KG1 (cell line): ENCODE data around the gene RAD17.
"Not testable (repeated sequence)": the region's sequence is repeated elsewhere in the genome, so short reads cannot be mapped to it uniquely, and the experiment has no call there.

Source experiments
- DNase-seq: peaks from one replicate; lab custom pipeline; 2025; lab: John Stamatoyannopoulos, UW

RAD17 gene

DNA sequence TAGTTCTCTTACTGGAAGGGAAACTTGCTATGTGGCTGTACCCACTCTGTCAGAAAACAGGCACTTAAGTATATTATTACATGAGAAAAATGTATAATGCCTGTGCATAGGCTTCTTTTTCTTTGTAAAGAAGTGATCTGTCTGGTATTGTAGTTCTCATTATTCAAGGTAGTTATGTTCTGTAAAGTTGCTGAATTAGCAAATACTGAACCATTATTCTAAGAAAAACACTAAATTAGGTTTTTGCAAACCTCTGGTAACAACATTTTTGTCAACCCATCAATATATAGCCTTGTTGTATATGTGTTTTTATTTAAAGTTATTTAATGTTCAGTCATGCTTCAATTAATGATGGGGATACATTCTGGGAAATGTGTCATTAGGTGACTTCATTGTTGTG is 8.8 kb downstream of the RAD17 start:
- DNase-seq: no peak

GRCh38 chr5:69404659-69405330 is 35.2 kb downstream of the RAD17 start:
- no peak for DNase-seq

DNA sequence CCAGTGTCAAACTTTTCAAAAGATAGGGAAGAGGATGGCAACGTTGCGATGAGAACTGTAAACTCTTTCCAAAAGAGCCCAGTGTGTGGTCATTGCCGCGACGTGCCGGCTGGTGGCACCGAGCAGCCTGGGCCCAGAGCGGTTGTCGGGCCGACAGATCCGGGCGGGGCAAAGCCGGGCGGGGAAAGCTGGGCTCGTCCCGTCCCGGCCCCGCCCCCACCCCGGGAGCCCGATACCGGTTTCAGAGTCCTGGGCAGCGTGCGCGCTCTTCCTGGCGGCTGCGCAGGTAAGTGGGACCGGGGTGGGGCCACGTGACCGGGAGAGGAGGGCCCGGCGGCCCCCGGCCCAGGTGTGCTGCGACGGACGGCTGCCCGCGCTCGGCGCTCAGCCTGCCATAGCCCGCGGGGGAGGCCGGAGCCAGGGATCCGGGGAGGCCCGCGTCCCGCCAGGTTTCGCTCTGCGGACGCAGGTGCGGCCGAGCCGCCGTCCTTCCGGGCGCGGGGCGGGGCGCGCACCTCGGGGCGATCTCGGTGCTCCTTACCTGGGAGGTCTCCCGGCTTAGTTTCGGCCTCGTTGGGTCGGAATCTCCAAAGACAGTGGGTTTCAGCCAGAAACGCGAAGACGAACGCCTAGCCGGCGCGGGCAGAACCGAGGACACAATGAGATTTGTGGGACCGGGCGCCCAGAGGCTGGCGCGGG is 45.4 kb downstream of the RAD17 start, which contains the start of gene MARVELD2:
TSS of gene MARVELD2 (plus strand) at position 232 of the 699 bp plus-strand sequence. CDS start 4,270 bp downstream, outside the sequence.
- no peak for DNase-seq

- no peak for DNase-seq
These were observed 46.0 kb downstream of the RAD17 start for GRCh38 chr5:69415584-69415958.

DNA sequence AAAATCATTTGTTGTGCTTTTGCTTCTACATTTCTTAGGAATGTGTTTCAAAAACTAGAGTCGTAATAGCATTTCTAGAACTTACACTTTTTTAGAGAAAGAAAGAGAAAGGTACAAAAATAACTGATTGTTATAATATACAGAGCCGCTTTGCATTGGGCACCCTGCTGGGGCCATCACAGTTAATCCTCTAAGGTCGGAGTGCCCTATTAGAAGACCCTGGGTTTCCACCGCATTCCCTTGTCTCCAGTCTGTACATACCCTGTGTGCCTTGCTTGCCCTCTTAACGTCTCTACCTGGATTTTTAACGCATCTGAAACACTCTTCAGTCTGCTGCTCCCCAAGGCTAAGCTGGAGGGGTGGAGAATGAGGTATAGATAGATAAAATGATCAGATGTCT is 46.6 kb downstream of the RAD17 start:
- DNase-seq: no peak

- DNase-seq: no peak
These were observed 47.1 kb downstream of the RAD17 start for GRCh38 chr5:69416699-69417098.

GRCh38 chr5:69418554-69418953 is 48.9 kb downstream of the RAD17 start:
- DNase-seq: no peak

- DNase-seq: no peak
These were observed 62.0 kb downstream of the RAD17 start for GRCh38 chr5:69431424-69432303.

DNA sequence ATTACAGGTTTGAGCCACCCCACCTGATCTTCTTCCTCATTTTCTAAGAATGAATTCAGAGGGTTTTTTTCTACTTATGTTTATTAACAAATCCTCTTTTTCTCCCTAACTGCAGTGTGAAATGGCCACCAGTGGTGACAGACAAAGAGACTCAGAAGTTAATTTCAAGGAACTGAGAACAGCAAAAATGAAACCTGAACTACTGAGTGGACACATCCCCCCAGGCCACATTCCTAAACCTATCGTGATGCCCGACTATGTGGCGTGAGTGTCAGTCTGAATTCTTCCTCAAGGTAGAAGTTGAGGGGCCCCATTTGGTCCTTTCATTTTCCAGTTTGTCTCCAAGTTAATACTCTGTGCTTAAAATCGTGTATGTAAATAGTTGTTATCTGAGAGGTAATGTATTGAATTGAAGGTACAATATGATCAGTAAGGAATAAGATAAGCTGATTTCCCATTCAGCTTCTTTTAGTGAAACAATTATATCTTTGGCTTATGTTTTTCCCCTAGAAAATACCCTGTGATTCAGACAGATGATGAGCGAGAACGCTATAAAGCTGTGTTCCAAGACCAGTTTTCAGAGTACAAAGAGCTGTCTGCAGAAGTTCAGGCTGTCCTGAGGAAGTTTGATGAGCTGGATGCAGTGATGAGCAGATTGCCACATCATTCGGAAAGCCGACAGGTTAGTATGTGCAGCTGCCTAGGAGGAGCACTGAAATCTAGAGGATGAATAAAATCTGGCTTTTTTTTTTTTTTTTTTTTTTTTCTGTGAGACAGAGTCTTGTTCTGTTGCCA is 63.0 kb downstream of the RAD17 start:
- no peak for DNase-seq

DNA sequence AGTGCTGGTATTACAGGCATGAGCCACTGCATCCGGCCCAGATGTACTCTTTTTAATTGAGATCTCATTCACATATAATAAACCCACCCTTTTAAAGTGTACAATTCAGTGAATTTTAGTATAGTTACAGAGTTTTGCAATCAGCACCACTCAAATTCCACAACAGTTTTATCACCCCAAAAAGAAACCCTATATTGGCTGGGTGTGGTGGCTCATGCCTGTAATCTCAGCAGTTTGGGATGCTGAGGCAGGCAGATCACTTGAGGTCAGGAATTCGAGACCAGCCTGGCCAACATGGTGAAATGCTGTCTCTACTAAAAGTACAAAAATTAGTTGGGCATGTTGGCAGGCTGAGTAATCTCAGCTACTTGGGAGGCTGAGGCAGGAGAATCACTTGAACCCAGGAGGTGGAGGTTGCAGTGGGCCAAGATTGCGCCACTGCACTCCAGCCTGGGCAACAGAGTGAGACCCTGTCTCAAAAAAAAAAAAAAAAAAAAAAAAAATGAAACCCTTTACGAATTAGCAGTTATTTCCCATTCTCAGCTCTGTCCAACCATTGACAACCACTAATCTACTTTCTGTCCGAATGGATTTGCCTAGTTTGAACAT is 65.8 kb downstream of the RAD17 start:
- DNase-seq: not testable (repeated sequence)

DNA sequence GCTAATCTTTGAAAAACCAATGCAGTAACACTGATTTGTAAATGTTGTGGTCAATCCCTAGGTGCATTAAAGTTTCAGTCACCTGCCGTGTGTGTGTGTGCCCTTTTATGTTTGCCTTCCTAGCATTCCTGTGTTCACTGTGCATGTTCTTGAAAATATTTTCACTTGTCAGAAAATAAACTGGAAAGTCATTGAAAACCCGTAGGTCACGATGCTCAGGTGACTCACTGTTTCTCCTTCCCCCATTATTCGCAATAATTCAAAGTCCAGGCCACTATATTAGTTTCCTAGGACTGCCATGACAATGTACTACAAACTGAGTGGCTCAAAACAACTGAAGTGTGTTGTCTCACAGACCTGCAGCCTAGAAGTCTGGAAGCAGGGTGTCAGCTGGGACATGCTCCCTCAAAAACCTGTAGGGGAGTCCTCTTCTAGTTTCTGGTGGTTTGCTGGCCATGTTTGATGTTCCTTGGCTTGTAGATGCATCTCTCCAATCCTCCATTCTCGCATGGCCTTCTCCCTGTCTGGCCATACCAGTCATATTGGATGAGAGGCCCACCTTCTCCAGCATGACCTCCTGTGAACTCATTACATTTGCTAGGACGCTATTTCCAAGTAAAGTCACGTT is 74.6 kb downstream of the RAD17 start:
- no peak for DNase-seq

- DNase-seq: no peak
These were observed 79.9 kb downstream of the RAD17 start for GRCh38 chr5:69449511-69449910.

GRCh38 chr5:69450116-69450515 is 80.5 kb downstream of the RAD17 start:
- no peak for DNase-seq

DNA sequence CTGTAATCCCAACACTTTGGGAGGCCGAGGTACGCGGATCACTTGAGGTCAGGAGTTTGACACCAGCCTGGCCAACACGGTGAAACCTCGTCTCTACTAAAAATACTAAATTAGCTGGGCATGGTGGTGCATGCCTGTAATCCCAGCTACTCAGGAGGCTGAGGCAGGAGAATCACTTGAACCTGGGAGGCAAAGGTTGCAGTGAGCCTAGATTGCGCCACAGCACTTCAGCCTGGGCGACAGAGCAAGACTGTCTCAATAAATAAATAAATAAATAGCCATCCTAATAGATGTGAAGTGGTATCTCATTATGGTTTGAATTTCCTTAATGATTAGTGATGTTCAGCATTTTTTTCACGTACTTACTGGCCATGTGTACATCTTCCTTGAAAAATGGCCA is 80.9 kb downstream of the RAD17 start:
- DNase-seq: not testable (repeated sequence)

GRCh38 chr5:69451941-69452647 is 82.5 kb downstream of the RAD17 start:
- no peak for DNase-seq

DNA sequence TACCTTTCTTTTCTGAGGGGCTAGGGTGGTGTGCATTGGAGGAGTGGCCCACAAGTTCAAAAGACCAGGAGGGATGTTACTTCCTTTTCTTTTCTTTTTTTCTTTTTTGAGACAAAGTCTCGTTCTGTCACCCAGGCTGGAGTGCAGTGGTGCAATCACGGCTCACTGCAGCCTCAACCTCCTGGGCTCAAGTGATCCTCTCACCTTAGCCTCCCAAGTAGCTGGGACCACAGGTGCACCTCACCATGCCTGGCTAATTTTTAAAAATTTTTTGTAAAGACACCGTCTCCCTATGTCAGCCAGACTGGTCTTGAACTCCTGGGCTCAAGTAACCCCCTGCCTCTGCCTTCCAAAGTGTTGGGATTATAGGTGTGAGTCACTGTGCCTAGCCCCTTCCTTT is 83.9 kb downstream of the RAD17 start:
- not testable (repeated sequence) for DNase-seq

GRCh38 chr5:69454460-69455249 is 85.0 kb downstream of the RAD17 start:
- DNase-seq: no peak

GRCh38 chr5:69455428-69455988 is 85.9 kb downstream of the RAD17 start:
- not testable (repeated sequence) for DNase-seq

- DNase-seq: no peak
These were observed 92.6 kb downstream of the RAD17 start for GRCh38 chr5:69462170-69462569.
